GM18507 (cell line): ENCODE data around the gene ZIC1.

ENCODE experiments used
- DNase-seq: peaks from one replicate; pipeline ENCODE4 v3.0.0; 2011; ENCODE audit warnings: low read depth; ENCODE audit not compliant: insufficient read length; ENCODE audit errors: extremely low spot score
- FAIRE-seq: peaks from 2 replicates; lab custom pipeline; 2011; peaks lifted over from hg19 to GRCh38; lab: Jason Lieb, UNC

ZIC1 gene

GRCh38 chr3:147377412-147378367, 31.5 kb upstream of the ZIC1 start:
- no peak for DNase-seq

GRCh38 chr3:147379651-147380050, 29.5 kb upstream of the ZIC1 start:
- no peak for DNase-seq
- FAIRE-seq = no peak

More at GRCh38 chr3:147377412-147378367, 31.5 kb upstream of the ZIC1 start:
- no peak for FAIRE-seq

- FAIRE-seq (no peak), DNase-seq (no peak)
These were observed 28.7 kb upstream of the ZIC1 start for GRCh38 chr3:147380387-147380951.

- FAIRE-seq (no peak), DNase-seq (no peak)
These were observed 28.2 kb upstream of the ZIC1 start for GRCh38 chr3:147380977-147381376.

- FAIRE-seq = no peak
- DNase-seq = no peak
These were observed 27.6 kb upstream of the ZIC1 start for GRCh38 chr3:147381596-147381995.

GRCh38 chr3:147383617-147384016, 25.5 kb upstream of the ZIC1 start:
- FAIRE-seq (no peak), DNase-seq (no peak)

- DNase-seq = no peak
- FAIRE-seq = no peak
These were observed 24.7 kb upstream of the ZIC1 start for GRCh38 chr3:147384210-147385058.

- DNase-seq (no peak), FAIRE-seq (no peak)
These were observed 23.8 kb upstream of the ZIC1 start for GRCh38 chr3:147385059-147386012.

GRCh38 chr3:147387291-147387884, 21.8 kb upstream of the ZIC1 start:
- FAIRE-seq (no peak), DNase-seq (no peak)

- FAIRE-seq (no peak), DNase-seq (no peak)
These were observed 21.1 kb upstream of the ZIC1 start for GRCh38 chr3:147387885-147388699.

- FAIRE-seq = no peak
- DNase-seq = no peak
These were observed 20.2 kb upstream of the ZIC1 start for GRCh38 chr3:147388700-147389580.

GRCh38 chr3:147389717-147390116, 19.4 kb upstream of the ZIC1 start:
- no peak for DNase-seq
- FAIRE-seq = no peak

- no peak for FAIRE-seq
- DNase-seq = no peak
These were observed 18.3 kb upstream of the ZIC1 start for GRCh38 chr3:147390589-147391569.

GRCh38 chr3:147391781-147392624, 17.2 kb upstream of the ZIC1 start:
- FAIRE-seq (no peak), DNase-seq (no peak)

- DNase-seq (no peak), FAIRE-seq (no peak)
These were observed 16.6 kb upstream of the ZIC1 start for GRCh38 chr3:147392625-147392946.
